ENCODE data around the gene NCEH1. TPM values are rescaled to one million over a fixed set of nuclear protein-coding genes. Genes with fewer than 3 reads are reported as not detected.

Gene NCEH1
- total RNA-seq, 2 donors from 2014 or later, result 36.1 to 42.2 TPM

DNA sequence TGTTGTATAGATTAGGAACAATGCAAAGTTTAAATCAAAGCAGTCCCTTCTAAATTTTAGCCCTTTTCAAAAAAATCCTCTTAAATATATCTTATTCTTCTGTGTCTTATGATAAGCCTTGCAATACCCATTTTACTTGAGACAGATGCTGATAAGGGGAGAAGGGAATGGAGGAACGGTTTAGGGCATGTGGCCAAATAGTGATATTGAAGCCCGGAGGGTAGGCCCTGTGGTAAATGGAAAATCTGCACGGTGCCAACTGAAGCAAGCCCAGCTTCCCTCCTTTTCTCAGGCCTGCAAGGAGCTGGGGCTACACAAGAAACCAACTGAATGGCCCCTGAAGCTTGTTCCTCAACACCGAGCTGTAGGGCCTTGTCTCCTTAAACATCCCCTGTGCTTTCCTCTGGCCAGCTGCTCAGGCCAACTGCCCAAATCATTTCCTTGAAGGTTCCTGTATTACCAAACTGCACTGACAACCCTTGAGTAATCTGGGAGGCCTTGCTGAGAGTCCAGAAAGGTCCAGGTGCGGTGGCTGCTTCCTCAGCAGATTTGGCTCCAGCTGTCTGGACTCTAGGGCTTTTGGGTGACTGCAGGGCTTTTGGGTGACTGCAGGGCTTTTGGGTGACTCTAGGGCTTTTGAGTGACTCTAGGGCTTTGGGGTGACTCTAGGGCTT lies 67.2 kb downstream of the NCEH1 start:
- no peak overlapping the region for H3K27ac ChIP-seq
- no peak overlapping the region for H3K9ac ChIP-seq (ENCODE audit: low read depth in 2 of 2, low read length in 2 of 2)
- H3K4me3 ChIP-seq, result no peak overlapping the region
- intact Hi-C loops (cut with DNase I), result no loop called here
- no peaks in the 10 kb centered on the region for H3K9me3 ChIP-seq
- TF ChIP-seq, protein P1, sequence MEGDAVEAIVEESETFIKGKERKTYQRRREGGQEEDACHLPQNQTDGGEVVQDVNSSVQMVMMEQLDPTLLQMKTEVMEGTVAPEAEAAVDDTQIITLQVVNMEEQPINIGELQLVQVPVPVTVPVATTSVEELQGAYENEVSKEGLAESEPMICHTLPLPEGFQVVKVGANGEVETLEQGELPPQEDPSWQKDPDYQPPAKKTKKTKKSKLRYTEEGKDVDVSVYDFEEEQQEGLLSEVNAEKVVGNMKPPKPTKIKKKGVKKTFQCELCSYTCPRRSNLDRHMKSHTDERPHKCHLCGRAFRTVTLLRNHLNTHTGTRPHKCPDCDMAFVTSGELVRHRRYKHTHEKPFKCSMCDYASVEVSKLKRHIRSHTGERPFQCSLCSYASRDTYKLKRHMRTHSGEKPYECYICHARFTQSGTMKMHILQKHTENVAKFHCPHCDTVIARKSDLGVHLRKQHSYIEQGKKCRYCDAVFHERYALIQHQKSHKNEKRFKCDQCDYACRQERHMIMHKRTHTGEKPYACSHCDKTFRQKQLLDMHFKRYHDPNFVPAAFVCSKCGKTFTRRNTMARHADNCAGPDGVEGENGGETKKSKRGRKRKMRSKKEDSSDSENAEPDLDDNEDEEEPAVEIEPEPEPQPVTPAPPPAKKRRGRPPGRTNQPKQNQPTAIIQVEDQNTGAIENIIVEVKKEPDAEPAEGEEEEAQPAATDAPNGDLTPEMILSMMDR (IDR thresholded peaks at IDR 0.05), result no peak
- no peaks in the 10 kb centered on the region for H3K4me1 ChIP-seq
- no peaks in the 10 kb centered on the region for H3K36me3 ChIP-seq
- no peaks in the 10 kb centered on the region for H3K27me3 ChIP-seq
- DNase-seq, result no peak

DNA sequence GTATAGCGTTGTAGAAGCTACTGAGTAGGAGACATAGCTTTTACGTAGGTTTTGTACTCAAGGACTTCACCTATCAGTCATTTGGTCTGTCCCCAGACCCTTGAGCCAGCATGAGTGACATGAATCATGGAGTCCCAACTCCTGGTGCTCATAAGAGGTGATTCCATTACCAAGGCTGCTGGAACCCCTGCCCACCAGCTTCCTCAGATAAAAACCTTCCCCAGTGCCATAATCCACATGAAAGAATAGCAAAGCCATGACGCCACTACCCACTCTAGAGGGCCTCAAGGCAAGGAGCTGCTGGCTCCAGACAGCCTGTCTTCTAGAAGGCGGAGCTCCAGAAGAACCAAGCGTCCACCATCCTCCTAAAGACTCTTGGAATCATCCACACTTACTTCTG lies 69.6 kb downstream of the NCEH1 start:
- intact Hi-C loops (cut with DNase I), result no loop called here
- Histone ChIP-seq H3K9ac (ENCODE audit: low read depth in 2 of 2, low read length in 2 of 2) (no peak overlapping the region), H3K4me3 (no peak overlapping the region), H3K9me3 (no peaks in the 10 kb centered on the region), H3K27me3 (no peaks in the 10 kb centered on the region), H3K4me1 (no peaks in the 10 kb centered on the region), H3K36me3 (no peaks in the 10 kb centered on the region), H3K27ac (no peak overlapping the region)
- no peak for DNase-seq
- TF ChIP-seq, protein P1 (IDR thresholded peaks at IDR 0.05), result no peak

DNA sequence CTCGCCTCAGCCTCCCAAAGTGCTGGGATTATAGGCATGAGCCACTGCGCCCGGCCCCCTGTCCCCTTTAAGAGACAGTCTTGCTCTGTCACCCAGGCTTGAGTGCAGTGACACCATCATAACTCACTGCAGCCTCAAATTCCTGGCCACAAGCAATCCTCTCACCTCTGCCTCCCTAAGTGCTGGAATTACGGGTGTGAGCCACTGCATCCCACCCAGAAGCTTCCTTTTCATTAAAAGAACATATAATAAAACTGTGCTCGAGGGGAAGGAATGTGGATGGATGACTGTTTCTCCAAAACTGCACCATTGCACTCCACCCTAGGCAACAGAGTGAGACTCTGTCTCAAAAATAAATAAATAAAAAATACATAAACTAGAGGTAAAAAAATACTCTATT lies 70.1 kb downstream of the NCEH1 start:
- no peak overlapping the region for H3K9ac ChIP-seq (ENCODE audit: low read depth in 2 of 2, low read length in 2 of 2)

DNA sequence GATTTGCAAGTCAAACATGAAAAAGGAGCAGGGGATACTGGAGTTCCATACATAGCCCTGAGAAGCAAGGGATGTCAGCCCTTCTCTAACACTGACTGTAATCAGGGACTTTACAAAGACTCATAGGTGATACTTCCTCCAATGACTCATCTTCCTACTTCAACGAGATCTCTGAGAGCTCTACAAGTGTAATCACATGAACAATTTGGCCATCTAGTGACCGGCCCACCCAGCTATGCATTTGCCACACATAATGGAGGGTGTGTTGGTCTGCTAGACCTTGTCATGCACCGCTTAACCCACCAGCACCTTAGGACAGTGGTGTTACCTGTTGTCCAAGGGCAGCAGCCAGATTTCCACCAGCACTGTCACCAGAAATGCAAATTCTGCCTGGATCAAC lies 75.3 kb downstream of the NCEH1 start:
- no peak overlapping the region for H3K27ac ChIP-seq
- H3K9ac ChIP-seq (ENCODE audit: low read depth in 2 of 2, low read length in 2 of 2), result no peak overlapping the region
- no peaks in the 10 kb centered on the region for H3K27me3 ChIP-seq
- no peaks in the 10 kb centered on the region for H3K4me1 ChIP-seq
- H3K4me3 ChIP-seq, result no peak overlapping the region
- DNase-seq, result no peak
- H3K36me3 ChIP-seq, result no peaks in the 10 kb centered on the region
- TF ChIP-seq, protein P1 (IDR thresholded peaks at IDR 0.05), result no peak
- H3K9me3 ChIP-seq, result no peaks in the 10 kb centered on the region
- intact Hi-C loops (cut with DNase I), result no loop called here

More for the DNA sequence above, 70.1 kb downstream of the NCEH1 start:
- Histone ChIP-seq H3K4me3 (no peak overlapping the region), H3K36me3 (no peaks in the 10 kb centered on the region), H3K4me1 (no peaks in the 10 kb centered on the region), H3K27me3 (no peaks in the 10 kb centered on the region), H3K9me3 (no peaks in the 10 kb centered on the region), H3K27ac (no peak overlapping the region)
- intact Hi-C loops (cut with DNase I), result no loop called here
- no peak for DNase-seq
- TF ChIP-seq, protein P1 (IDR thresholded peaks at IDR 0.05), result no peak

DNA sequence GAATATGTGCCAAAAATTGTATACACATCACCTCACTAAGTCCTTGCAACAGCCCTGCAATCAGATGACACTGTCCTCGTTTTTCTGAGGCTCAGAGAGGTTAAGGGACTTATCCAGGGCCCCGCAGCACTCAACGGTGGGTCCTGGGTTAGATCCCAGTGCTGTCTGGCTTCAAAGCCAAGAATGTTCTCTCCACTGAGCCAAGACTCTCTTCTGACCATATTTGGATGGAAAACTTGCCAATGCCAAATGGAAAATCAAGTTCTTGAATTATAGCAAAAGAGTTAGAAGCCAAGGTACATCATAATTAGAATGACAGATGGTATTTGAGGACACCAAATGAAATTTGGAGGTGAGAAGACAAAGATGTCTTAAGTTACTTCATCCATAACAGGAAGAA lies 75.9 kb downstream of the NCEH1 start:
- H3K9ac ChIP-seq (ENCODE audit: low read depth in 2 of 2, low read length in 2 of 2), result no peak overlapping the region
- no peak overlapping the region for H3K27ac ChIP-seq

More for the DNA sequence above, 75.9 kb downstream of the NCEH1 start:
- Histone ChIP-seq H3K27me3 (no peaks in the 10 kb centered on the region), H3K36me3 (no peaks in the 10 kb centered on the region), H3K4me1 (no peaks in the 10 kb centered on the region), H3K4me3 (no peak overlapping the region), H3K9me3 (no peaks in the 10 kb centered on the region)
- TF ChIP-seq, protein P1 (IDR thresholded peaks at IDR 0.05), result no peak
- intact Hi-C loops (cut with DNase I), result no loop called here
- DNase-seq, result no peak

Data from colonic mucosa (tissue), 4 donors.